GM21360 (cell line): ENCODE data around the gene OR2V1.
"Not testable (repeated sequence)": the region's sequence is repeated elsewhere in the genome, so short reads cannot be mapped to it uniquely, and the experiment has no call there.

Experiments used
- ATAC-seq: cut with Tn5 transposase; IDR thresholded peaks from one replicate; pipeline ENCODE4 v1.9.1; 2021; ENCODE audit warnings: mild to moderate bottlenecking, moderate library complexity; ENCODE audit not compliant: unreplicated experiment

Gene OR2V1

GRCh38 chr5:181131514-181131913, 545 bp upstream of the OR2V1 start:
- no peak for ATAC-seq

- not testable (repeated sequence) for ATAC-seq
Observed at GRCh38 chr5:181130081-181130480, 888 bp downstream of the OR2V1 start.

GRCh38 chr5:181129601-181130000, 1.4 kb downstream of the OR2V1 start:
- no peak for ATAC-seq

GRCh38 chr5:181127907-181128626, 2.9 kb downstream of the OR2V1 start:
- ATAC-seq: no peak

GRCh38 chr5:181127456-181127855, 3.5 kb downstream of the OR2V1 start:
- ATAC-seq: no peak

- ATAC-seq: no peak
Observed at GRCh38 chr5:181126841-181127240, 4.1 kb downstream of the OR2V1 start.

- ATAC-seq: no peak
Observed at GRCh38 chr5:181124526-181124925, 6.4 kb downstream of the OR2V1 start.

GRCh38 chr5:181121675-181122561, 9.1 kb downstream of the OR2V1 start:
- ATAC-seq: no peak

- ATAC-seq: no peak
Observed at GRCh38 chr5:181120761-181121160, 10.2 kb downstream of the OR2V1 start.

- no peak for ATAC-seq
Observed at GRCh38 chr5:181120306-181120705, 10.7 kb downstream of the OR2V1 start.

- ATAC-seq: no peak
Observed at GRCh38 chr5:181119105-181119504, 11.9 kb downstream of the OR2V1 start.

- no peak for ATAC-seq
Observed at GRCh38 chr5:181118369-181118768, 12.6 kb downstream of the OR2V1 start.

GRCh38 chr5:181114844-181115778, 15.9 kb downstream of the OR2V1 start:
- no peak for ATAC-seq

- ATAC-seq: no peak
Observed at GRCh38 chr5:181114284-181114843, 16.6 kb downstream of the OR2V1 start.

- ATAC-seq: not testable (repeated sequence)
Observed at GRCh38 chr5:181113572-181113971, 17.4 kb downstream of the OR2V1 start.

- ATAC-seq: no peak
Observed at GRCh38 chr5:181112476-181112875, 18.5 kb downstream of the OR2V1 start.

- ATAC-seq: no peak
Observed at GRCh38 chr5:181111010-181111409, 20.0 kb downstream of the OR2V1 start.

- ATAC-seq: no peak
Observed at GRCh38 chr5:181109489-181110013, 21.4 kb downstream of the OR2V1 start.

- ATAC-seq: no peak
Observed at GRCh38 chr5:181108578-181109165, 22.3 kb downstream of the OR2V1 start.

GRCh38 chr5:181107699-181108098, 23.3 kb downstream of the OR2V1 start:
- ATAC-seq: no peak
